ENCODE data around the gene PBX1.

GRCh38 chr1:164693564-164694359, 134.8 kb downstream of the PBX1 start:
- TF ChIP-seq CREB1 (IDR thresholded peaks at IDR 0.05; ENCODE audit: low read depth) (no peak), POLR2A (IDR thresholded peaks at IDR 0.05; ENCODE audit: low read depth, low read length) (no peak)
